GM12865 (cell line): Measurements from ENCODE around the gene SPIC.

Experiments used
- DNase-seq: peaks from one replicate; pipeline ENCODE4 v3.0.0; 2010; ENCODE audit warnings: low read depth
- H3K4me3 ChIP-seq: 2 replicates; pipeline ENCODE4 v1.5.1; 2011; ENCODE audit warnings: mild to moderate bottlenecking, low read depth, low read length, control low read depth
- TF ChIP-seq, protein P1 (sequence below): IDR thresholded peaks from 2 replicates; pipeline ENCODE4 v1.5.1; 2011; ENCODE audit warnings: low read length, control low read depth, low read depth, inconsistent platforms; ENCODE audit not compliant: insufficient read depth; ENCODE audit errors: missing control alignments

Gene SPIC

DNA sequence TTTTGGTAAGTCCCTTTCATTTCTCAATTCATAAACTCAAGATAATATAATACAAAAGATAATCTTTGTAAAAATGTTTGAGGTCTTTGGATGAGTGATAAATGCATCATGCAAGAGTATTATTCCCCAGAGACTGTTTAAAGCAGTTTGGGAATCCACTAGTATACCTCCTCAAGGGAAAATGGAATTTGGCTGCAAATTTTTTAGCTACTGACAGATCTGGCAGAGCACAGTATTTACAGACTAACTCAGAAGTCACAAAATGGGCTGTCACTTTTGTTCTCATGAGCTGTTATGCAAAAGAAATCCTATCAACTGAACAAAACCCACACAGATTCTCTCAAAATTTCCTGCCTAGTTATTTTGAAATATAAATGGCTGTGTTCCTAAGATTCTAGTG is 9.9 kb downstream of the SPIC start:
- H3K4me3 ChIP-seq, result no peak overlapping the region
- DNase-seq, result no peak
- TF ChIP-seq, protein P1, sequence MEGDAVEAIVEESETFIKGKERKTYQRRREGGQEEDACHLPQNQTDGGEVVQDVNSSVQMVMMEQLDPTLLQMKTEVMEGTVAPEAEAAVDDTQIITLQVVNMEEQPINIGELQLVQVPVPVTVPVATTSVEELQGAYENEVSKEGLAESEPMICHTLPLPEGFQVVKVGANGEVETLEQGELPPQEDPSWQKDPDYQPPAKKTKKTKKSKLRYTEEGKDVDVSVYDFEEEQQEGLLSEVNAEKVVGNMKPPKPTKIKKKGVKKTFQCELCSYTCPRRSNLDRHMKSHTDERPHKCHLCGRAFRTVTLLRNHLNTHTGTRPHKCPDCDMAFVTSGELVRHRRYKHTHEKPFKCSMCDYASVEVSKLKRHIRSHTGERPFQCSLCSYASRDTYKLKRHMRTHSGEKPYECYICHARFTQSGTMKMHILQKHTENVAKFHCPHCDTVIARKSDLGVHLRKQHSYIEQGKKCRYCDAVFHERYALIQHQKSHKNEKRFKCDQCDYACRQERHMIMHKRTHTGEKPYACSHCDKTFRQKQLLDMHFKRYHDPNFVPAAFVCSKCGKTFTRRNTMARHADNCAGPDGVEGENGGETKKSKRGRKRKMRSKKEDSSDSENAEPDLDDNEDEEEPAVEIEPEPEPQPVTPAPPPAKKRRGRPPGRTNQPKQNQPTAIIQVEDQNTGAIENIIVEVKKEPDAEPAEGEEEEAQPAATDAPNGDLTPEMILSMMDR, result no peak

DNA sequence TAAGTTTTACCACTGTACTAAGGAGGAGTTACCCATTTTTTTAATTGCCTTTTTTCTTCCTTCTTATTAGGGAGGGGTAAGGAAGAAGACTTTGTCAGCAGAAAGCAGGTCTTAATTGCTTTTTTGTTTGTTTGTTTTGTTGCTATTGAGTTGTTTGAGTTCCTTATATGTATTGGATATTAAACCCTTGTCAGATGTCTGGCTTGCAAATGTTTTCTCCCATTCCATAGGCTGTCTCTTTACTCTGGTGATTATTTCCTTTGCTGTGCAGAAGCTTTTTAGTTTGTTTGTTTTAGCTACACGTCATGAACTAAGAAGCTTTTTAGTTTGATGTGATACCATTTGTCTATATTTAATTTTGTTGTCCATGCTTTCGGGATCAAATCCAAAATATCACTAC is 13.3 kb downstream of the SPIC start:
- no peak overlapping the region for H3K4me3 ChIP-seq
- DNase-seq, result no peak
- TF ChIP-seq, protein P1, result no peak

DNA sequence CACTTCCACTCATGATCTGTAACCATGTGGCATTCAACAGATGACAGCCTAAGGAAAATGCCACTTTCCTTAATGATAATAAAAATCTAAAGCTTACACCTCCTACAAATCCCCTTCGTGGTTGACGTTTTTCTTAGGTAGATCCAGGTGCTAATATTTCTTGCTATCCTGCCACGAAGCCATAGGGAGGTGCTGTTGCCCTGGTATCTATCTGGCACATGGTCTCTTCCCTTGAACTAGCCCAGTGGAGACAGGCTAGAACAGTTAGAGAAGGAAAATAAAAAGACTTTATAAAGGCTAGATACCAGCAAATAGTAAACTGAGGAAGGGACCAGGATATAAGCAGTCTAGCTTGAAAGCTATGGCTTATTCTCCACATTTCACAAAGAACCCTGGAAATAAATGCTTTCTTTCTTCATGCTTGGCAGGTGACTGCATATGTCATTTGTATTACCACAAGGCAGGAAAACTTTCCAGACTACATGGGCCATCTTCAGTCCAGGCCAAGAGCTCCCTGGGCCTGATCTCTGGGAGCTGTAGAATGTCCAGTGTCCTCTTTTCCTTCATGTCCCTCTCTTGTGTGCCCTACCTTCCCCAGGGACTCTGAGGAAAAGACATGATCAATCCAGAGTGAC is 15.3 kb downstream of the SPIC start:
- TF ChIP-seq, protein P1, result peak; percentile 43
- H3K4me3 ChIP-seq, result no peak overlapping the region
- peak; percentile 46 for DNase-seq

DNA sequence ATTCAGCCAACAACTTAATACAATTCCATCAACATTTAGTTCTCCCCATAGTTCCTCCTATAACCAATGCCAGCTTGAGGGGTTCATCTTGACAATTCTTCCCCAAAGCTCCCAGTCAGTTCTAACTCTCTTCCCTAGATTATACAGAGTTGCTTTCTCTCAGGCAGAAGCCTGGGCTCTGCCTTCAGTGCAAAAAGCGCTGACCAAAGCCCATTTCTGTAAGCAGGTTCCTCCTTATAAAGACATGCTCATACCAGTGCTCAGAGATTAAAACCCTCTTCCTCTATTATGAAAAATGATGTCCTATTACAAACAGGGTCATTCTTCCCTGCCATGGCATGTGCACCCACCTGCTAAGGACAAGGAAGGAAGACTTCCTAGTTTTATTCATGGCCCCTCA is 16.2 kb downstream of the SPIC start:
- H3K4me3 ChIP-seq, result no peak overlapping the region
- no peak for DNase-seq
- TF ChIP-seq, protein P1, result no peak

DNA sequence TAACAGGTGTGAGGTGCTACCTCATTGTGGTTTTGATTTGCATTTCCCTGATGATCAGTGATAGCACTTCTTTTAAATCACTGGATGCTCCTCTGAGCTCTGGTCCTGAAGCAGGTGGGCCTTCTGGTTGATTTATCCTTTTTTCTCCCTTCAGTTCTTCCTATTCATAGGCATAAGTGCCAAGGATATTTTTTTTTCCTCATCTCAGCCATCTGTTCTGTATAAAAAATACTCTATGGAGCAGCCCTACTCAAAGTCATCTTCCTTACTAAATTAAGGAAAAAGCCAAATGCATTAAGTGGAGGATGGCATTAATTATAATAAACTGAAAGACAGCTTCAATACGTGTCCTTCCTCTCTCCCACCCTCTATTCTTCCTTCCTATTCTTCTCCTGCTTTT is 18.4 kb downstream of the SPIC start:
- no peak overlapping the region for H3K4me3 ChIP-seq
- DNase-seq, result no peak
- TF ChIP-seq, protein P1, result no peak

DNA sequence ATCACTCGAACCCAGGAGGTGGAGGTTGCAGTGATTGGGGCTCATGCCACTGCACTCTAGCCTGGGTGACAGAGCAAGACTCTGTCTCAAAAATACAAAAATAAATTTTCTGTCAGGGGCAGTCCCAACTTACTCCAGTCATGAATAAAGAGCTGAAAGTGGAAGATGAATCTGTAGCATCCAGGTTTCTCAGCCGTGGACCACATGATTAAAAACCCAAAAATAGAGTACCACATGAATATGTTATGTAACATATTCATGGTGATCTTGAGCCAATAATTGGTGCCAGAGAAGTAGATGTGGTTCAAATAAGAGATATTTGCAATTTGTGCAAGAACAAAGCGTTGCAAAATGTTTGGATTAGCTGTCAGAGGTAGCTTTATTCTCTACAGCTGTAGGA is 23.1 kb downstream of the SPIC start:
- H3K4me3 ChIP-seq, result no peak overlapping the region
- TF ChIP-seq, protein P1, result no peak
- DNase-seq, result no peak

DNA sequence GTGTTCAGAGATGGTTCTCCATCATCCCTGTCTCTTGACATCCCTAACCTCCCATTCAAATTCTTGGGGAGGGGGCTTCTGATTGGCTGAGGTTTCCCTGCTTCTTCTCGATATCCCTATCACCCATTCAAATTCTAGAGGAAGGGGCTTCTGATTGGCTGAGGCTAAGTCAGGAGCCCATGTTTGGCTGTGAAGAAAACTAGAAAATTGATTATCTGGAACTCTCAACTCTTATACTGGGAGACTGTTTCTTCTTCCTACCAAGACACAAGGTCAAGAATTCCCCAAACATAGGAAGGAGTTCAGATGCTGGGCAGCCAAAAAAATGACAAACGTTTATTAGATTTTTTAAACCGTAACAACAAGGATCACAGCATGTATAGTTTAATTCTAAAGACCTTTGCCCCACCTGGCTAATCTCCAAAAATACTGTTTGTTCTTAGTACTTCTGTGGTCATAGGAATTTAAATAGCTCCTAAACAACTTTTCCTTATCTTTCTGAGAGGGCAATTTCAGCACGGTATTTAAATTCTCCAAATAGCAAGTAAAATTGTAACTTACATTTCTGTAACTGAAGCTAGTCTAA is 26.4 kb downstream of the SPIC start:
- no peak overlapping the region for H3K4me3 ChIP-seq
- DNase-seq, result no peak
- TF ChIP-seq, protein P1, result no peak
